ENCODE measurements around the gene MYH13. TPM values are rescaled to one million over a fixed set of nuclear protein-coding genes. Genes with fewer than 3 reads are reported as not detected.

The MYH13 gene
- not detected for polyA plus RNA-seq (ENCODE audit: low read depth in 6 of 6)

- DNase-seq (no peak), ATAC-seq (ENCODE audit: low read depth in 2 of 2) (no peak)
- H3K36me3 Mint-ChIP-seq: no peaks in the 10 kb centered on the region
- H3K27ac Mint-ChIP-seq: no peak within 1 kb of the TSS
- no peaks in the 10 kb centered on the region for H3K4me1 Mint-ChIP-seq
- H3K27me3 Mint-ChIP-seq: peaks cover 15 to 28% (median 26%) of the 10 kb centered on the region in 3 donors
- H3K4me3 Mint-ChIP-seq: no peak within 1 kb of the TSS
- no peaks in the 10 kb centered on the region for H3K9me3 Mint-ChIP-seq
Observed at GRCh38 chr17:10372906-10373305, at the start of gene MYH13. Gene MYH13 (minus strand): TSS chr17:10373006. CDS start chr17:10364530, 8,476 bp downstream.

- DNase-seq (no peak), ATAC-seq (ENCODE audit: low read depth in 2 of 2) (no peak)
- H3K4me3 Mint-ChIP-seq: no peak within 1 kb of the TSS
Observed at GRCh38 chr17:10421900-10422542, 49.2 kb upstream of the MYH13 start, which contains the start of gene MYH8. Gene MYH8 (minus strand): TSS chr17:10421950. CDS start chr17:10420227, 1,723 bp downstream.

DNA sequence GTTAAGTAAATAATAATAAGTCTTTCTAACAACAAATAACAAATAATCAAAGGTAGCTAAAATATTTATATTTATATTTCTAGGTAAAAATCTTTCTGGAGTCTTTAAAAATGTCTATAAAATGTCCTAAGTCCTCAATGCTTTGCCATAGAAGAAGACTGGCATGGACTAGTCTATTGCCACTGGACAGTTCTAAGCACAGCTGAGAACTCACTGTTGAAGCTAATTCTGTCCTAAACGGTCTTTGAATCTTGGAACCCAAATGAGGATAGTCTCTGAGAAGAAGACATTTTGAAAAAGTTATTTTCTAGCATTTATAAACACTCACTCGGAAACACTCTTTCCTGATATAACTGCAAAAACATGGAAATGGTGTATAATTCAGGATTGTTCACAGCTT, 48.4 kb upstream of the MYH13 start:
- H3K4me3 Mint-ChIP-seq: no peak overlapping the region
- H3K27ac Mint-ChIP-seq: no peak overlapping the region
- peaks cover 1 to 14% (median 12%) of the 10 kb centered on the region in 3 donors for H3K27me3 Mint-ChIP-seq
- H3K4me1 Mint-ChIP-seq: no peaks in the 10 kb centered on the region
- H3K9me3 Mint-ChIP-seq: peaks cover 0 to 11% (median 0%) of the 10 kb centered on the region in 7 donors
- DNase-seq (no peak), ATAC-seq (ENCODE audit: low read depth in 2 of 2) (no peak)
- H3K36me3 Mint-ChIP-seq: no peaks in the 10 kb centered on the region

More at GRCh38 chr17:10421900-10422542, 49.2 kb upstream of the MYH13 start, which contains the start of gene MYH8:
- Mint-ChIP-seq H3K27me3 (peaks cover 7 to 17% (median 14%) of the 10 kb centered on the region in 3 donors), H3K36me3 (no peaks in the 10 kb centered on the region), H3K4me1 (no peaks in the 10 kb centered on the region), H3K9me3 (peaks cover 0 to 11% (median 0%) of the 10 kb centered on the region in 7 donors), H3K27ac (no peak within 1 kb of the TSS)

- Mint-ChIP-seq H3K4me3 (no peak overlapping the region), H3K9me3 (peaks cover 0 to 11% (median 0%) of the 10 kb centered on the region in 7 donors), H3K4me1 (no peaks in the 10 kb centered on the region), H3K36me3 (no peaks in the 10 kb centered on the region), H3K27ac (no peak overlapping the region), H3K27me3 (peaks cover 5 to 17% (median 12%) of the 10 kb centered on the region in 3 donors)
- no peak for DNase-seq
- no peak for ATAC-seq (ENCODE audit: low read depth in 2 of 2)
Observed at GRCh38 chr17:10420811-10421210, 48.0 kb upstream of the MYH13 start.

- no peak overlapping the region for H3K27ac Mint-ChIP-seq
- H3K9me3 Mint-ChIP-seq: no peaks in the 10 kb centered on the region
- DNase-seq: no peak
- no peak overlapping the region for H3K4me3 Mint-ChIP-seq
- H3K36me3 Mint-ChIP-seq: no peaks in the 10 kb centered on the region
- H3K4me1 Mint-ChIP-seq: no peaks in the 10 kb centered on the region
- peaks cover 16 to 20% (median 18%) of the 10 kb centered on the region in 3 donors for H3K27me3 Mint-ChIP-seq
- no peak for ATAC-seq (ENCODE audit: low read depth in 2 of 2)
Observed at GRCh38 chr17:10417431-10417830, 44.6 kb upstream of the MYH13 start.

GRCh38 chr17:10415161-10415560, 42.4 kb upstream of the MYH13 start:
- Mint-ChIP-seq H3K4me3 (no peak overlapping the region), H3K4me1 (no peaks in the 10 kb centered on the region), H3K27me3 (peaks cover 15 to 24% (median 16%) of the 10 kb centered on the region in 3 donors), H3K36me3 (no peaks in the 10 kb centered on the region), H3K27ac (no peak overlapping the region), H3K9me3 (no peaks in the 10 kb centered on the region)
- DNase-seq (no peak), ATAC-seq (ENCODE audit: low read depth in 2 of 2) (no peak)

DNA sequence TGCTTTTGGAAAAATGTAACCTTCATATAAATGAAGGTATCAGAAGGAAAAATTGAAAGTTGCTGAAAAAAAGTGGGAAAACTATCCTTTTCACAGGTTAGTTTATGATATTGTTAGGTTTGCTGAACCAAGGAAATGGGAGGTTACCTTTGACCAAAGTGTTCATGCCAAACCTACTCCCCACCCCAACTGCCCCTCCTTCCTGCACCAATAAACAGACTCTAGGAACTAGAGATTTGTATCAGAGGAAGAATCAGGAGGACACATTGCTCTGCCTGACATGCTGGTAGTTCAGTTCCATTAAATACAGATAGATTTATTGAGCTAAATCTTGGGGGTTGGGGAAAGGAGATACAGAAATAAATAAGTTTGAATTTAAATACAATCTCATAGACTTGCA, 30.8 kb upstream of the MYH13 start:
- H3K27ac Mint-ChIP-seq: no peak overlapping the region
- DNase-seq (no peak), ATAC-seq (ENCODE audit: low read depth in 2 of 2) (no peak)
- H3K36me3 Mint-ChIP-seq: no peaks in the 10 kb centered on the region
- H3K9me3 Mint-ChIP-seq: peaks cover 0 to 2% (median 0%) of the 10 kb centered on the region in 7 donors
- H3K27me3 Mint-ChIP-seq: peaks cover 11 to 21% (median 15%) of the 10 kb centered on the region in 3 donors
- no peak overlapping the region for H3K4me3 Mint-ChIP-seq
- no peaks in the 10 kb centered on the region for H3K4me1 Mint-ChIP-seq

DNA sequence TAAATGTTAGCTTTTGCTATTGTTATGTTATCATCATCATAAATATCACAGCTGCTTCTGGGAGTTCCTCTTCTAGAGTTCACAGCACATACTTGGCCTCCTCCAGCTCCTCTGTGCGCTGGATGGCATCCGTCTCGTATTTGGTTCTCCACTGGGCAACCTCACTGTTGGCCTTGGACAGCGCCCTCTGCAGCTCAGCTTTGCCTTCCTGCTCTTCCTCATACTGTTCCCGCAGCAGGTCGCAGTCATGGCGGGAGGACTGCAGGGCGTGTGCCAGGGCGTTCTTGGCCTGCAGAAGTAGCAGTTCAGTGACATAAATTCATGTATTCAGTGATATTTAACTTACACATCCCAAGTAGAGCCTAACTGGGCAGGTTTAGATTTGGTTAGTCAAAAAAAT, 25.5 kb upstream of the MYH13 start:
- no peak for DNase-seq
- Mint-ChIP-seq H3K36me3 (no peaks in the 10 kb centered on the region), H3K9me3 (peaks cover 0 to 2% (median 0%) of the 10 kb centered on the region in 7 donors), H3K4me3 (no peak overlapping the region), H3K27ac (no peak overlapping the region), H3K4me1 (no peaks in the 10 kb centered on the region), H3K27me3 (peaks cover 10 to 21% (median 14%) of the 10 kb centered on the region in 3 donors)
- ATAC-seq (ENCODE audit: low read depth in 2 of 2): no peak

GRCh38 chr17:10396524-10397163, 23.8 kb upstream of the MYH13 start:
- Mint-ChIP-seq H3K27me3 (peaks cover 16 to 36% (median 19%) of the 10 kb centered on the region in 3 donors), H3K9me3 (peaks cover 0 to 2% (median 0%) of the 10 kb centered on the region in 7 donors), H3K36me3 (no peaks in the 10 kb centered on the region), H3K4me3 (no peak overlapping the region), H3K4me1 (no peaks in the 10 kb centered on the region), H3K27ac (no peak overlapping the region)
- no peak for DNase-seq
- ATAC-seq (ENCODE audit: low read depth in 2 of 2): no peak

DNA sequence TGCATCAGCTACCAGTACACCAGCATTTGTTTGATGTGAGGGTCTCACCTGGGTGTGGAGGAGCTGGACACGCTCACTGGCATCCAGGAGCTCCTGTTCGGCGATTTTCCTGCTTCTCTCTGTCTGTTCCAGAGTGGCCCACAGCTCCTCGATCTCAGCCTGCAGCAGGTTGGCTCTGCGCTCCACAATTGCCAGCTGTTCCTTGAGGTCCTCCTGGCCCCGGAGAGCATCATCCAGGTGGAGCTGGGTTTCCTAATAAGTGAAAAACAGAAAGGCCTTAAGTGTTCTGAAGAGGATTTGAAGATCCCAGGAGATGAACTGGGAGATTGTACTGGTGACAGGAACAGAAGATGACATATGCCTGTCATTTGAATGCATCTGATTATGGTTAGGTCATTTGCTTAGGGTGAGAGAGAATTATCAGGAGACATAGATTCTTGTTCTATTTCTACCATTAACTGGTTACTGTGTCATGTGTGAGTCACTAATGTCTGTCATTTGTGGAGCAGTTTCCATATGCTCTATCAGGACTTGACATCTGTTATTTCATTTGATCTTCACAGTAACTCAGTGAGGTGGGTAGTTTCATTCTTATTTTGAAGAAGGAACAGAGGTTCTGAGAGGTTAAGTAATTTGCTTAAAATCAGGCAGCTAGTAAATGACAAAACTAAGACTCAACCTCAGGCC, 21.5 kb upstream of the MYH13 start:
- H3K36me3 Mint-ChIP-seq: no peaks in the 10 kb centered on the region
- H3K4me3 Mint-ChIP-seq: no peak overlapping the region
- no peaks in the 10 kb centered on the region for H3K4me1 Mint-ChIP-seq
- ATAC-seq (ENCODE audit: low read depth in 2 of 2) (no peak), DNase-seq (no peak)
- peaks cover 0 to under 1% (median 0%) of the 10 kb centered on the region in 7 donors for H3K9me3 Mint-ChIP-seq
- peaks cover 18 to 31% (median 27%) of the 10 kb centered on the region in 3 donors for H3K27me3 Mint-ChIP-seq
- no peak overlapping the region for H3K27ac Mint-ChIP-seq

- Mint-ChIP-seq H3K4me1 (no peaks in the 10 kb centered on the region), H3K27me3 (peaks cover 27 to 39% (median 37%) of the 10 kb centered on the region in 3 donors), H3K36me3 (no peaks in the 10 kb centered on the region), H3K4me3 (no peak overlapping the region), H3K9me3 (peaks cover 0 to 4% (median 0%) of the 10 kb centered on the region in 7 donors), H3K27ac (no peak overlapping the region)
- DNase-seq (no peak), ATAC-seq (ENCODE audit: low read depth in 2 of 2) (no peak)
Observed at GRCh38 chr17:10392880-10393279, 20.1 kb upstream of the MYH13 start.

DNA sequence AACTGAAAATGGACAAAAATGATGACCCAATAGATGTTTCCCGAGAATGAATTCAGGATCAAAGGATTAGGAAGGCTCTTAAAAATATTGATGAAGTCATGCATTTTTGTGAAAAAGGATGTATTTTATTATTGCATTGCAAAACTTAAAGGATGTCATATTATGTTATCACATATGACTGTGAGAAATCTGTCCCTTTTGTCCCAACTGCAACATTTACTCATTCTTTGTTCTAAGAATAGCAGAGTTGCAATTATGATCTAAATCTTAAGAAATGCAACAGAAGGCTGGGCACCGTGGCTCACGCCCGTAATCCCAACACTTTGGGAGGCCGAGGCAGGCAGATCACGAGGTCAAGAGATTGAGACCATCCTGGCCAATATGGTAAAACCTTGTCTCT, 13.1 kb upstream of the MYH13 start:
- no peak for DNase-seq
- no peaks in the 10 kb centered on the region for H3K36me3 Mint-ChIP-seq
- no peak for ATAC-seq (ENCODE audit: low read depth in 2 of 2)
- no peak overlapping the region for H3K27ac Mint-ChIP-seq
- no peak overlapping the region for H3K4me3 Mint-ChIP-seq
- peaks cover 24 to 33% (median 25%) of the 10 kb centered on the region in 3 donors for H3K27me3 Mint-ChIP-seq
- H3K4me1 Mint-ChIP-seq: no peaks in the 10 kb centered on the region
- peaks cover 0 to 11% (median 2%) of the 10 kb centered on the region in 7 donors for H3K9me3 Mint-ChIP-seq

DNA sequence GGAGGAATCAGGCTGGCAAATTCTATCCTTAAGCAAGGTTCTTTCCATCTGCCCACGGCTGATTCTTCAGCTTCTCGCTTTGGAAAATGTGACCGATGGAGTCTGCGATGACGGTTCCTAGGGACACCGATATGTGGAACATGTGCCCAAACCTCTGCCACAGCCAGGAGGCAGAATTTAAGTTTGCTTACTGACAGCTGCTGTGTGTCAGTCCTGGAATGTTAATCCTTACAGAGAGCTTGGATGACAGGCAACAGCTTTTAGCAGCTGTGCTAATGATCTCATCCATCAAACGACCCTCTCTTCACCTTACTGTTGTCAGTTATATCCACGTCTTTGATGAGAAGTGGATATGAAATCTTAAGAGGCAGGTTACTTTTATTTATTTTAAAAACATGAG, 11.4 kb upstream of the MYH13 start:
- Mint-ChIP-seq H3K27ac (no peak overlapping the region), H3K9me3 (peaks cover 0 to 10% (median 2%) of the 10 kb centered on the region in 7 donors), H3K27me3 (peaks cover 18 to 25% (median 19%) of the 10 kb centered on the region in 3 donors), H3K4me3 (no peak overlapping the region), H3K4me1 (no peaks in the 10 kb centered on the region), H3K36me3 (no peaks in the 10 kb centered on the region)
- ATAC-seq (ENCODE audit: low read depth in 2 of 2) (no peak), DNase-seq (no peak)

Data from naive B cell (primary cell).